Naive thymus-derived CD8-positive, alpha-beta T cell (primary cell): ENCODE results near the gene CXXC5. TPM values are rescaled to one million over a fixed set of nuclear protein-coding genes. Genes with fewer than 3 reads are reported as not detected.
A peak's percentile ranks its signal among the peaks of the same experiment; 100 is the strongest.

Experiments used
- ATAC-seq, 2 donors: fragments of 150-1000 bp; cut with Tn5 transposase in 1 of 2; sonication (Bioruptor Pico), chemical (Tn5 transposase) in 1 of 2; 1 replicate in 1 of 2; 2 replicates in 1 of 2; pipeline ENCODE4 v1.10.0; 2021; ENCODE audit warnings: mild to moderate bottlenecking in 2 of 2, moderate library complexity in 2 of 2
- POLR2A ChIA-PET: fragments of 350-600 bp; sonication (Branson Sonifier 250); formaldehyde crosslinking; loops from one replicate; lab custom pipeline; 2021; ENCODE audit warnings: antibody characterized with exemption; lab: Charles Lee
- DNase-seq, 10 donors: peaks; one replicate each; pipeline versions ENCODE4 v3.0.0 to v3.0.0-alpha.2; 2020 to 2022
- H3K27ac Mint-ChIP-seq, 10 donors: one replicate each; pipeline ENCODE4 v1.8.0; 2020 to 2022; ENCODE audit warnings: mild to moderate bottlenecking in 10 of 10, mixed read lengths in 10 of 10, moderate library complexity in 4 of 10, inconsistent platforms in 1 of 10
- H3K27me3 Mint-ChIP-seq, 5 donors: one replicate each; pipeline ENCODE4 v1.8.0; 2021 to 2022; ENCODE audit warnings: mixed read lengths in 5 of 5
- H3K36me3 Mint-ChIP-seq, 3 donors: one replicate each; pipeline ENCODE4 v1.8.0; 2020 to 2022; ENCODE audit warnings: mixed read lengths in 3 of 3, mild to moderate bottlenecking in 2 of 3, inconsistent platforms in 1 of 3
- H3K4me1 Mint-ChIP-seq, 4 donors: one replicate each; pipeline ENCODE4 v1.8.0; 2021 to 2022; ENCODE audit warnings: mixed read lengths in 4 of 4
- H3K4me3 Mint-ChIP-seq, 10 donors: one replicate each; pipeline ENCODE4 v1.8.0; 2020 to 2022; ENCODE audit warnings: mild to moderate bottlenecking in 10 of 10, mixed read lengths in 10 of 10, moderate library complexity in 6 of 10, inconsistent platforms in 1 of 10
- H3K9me3 Mint-ChIP-seq, 9 donors: one replicate each; pipeline ENCODE4 v1.8.0; 2020 to 2022; ENCODE audit warnings: mixed read lengths in 9 of 9, mild to moderate bottlenecking in 3 of 9, inconsistent platforms in 1 of 9, moderate library complexity in 1 of 9
- polyA plus RNA-seq, 3 donors: library from polyadenylated mRNA; unstranded; fragments of 300-500 nt; fragmentation: Illumina TruSeq; gene quantifications; one replicate each; pipeline ENCODE4 v1.2.3, GENCODE V29; 2021
- total RNA-seq, 8 experiments: library from RNA in 2 of 8; stranded (reverse) in 2 of 8; gene quantifications; one replicate each; pipeline ENCODE4 v1.2.3 and lab custom pipeline; 2021 to 2026

The CXXC5 gene
- total and polyA plus RNA-seq, 5 experiments from 2014 or later, result 2.6 to 24.6 (median 6.8) TPM

DNA sequence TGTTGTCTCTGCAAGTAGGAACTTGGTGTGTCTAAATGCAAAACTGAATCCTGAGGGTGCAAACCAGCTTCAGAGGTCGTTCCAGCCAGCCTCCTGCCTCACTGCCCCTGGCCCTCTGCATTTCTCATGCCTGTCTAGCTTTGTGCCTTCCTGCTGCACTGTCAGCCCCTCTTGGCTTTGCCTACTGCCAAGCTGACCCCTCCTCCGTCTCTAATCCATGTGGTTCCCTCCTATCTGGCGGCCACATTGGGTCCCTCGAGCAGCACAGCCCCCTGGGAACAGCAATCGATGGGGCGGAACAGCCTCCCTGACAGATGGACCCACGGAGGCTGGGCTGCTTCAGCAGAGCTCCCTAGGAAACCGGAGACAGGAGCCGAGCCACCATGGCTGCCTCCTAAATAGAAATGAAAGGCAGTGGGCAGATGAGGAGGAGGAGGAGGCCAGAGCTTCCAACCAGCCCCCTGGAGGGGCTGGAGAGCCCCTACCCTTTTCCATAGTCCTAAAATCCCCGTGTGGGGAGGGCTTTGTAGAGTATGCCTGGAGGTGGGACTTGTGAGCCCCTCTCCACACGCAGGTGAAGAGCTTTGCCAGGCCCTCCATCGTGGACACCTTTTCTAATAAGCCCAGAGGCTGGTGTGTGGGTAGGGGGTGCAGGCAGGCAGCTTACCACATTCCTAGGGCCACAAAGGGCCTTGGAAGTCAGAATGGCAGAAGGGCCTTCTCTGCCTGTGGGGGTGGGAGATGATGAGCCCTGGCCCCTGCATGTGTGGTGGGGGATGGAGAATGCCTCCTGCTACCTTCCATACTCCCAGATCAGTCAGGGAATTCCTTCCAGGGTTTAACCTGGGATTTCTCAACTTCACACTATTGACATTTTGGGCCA lies 9.2 kb upstream of the CXXC5 start:
- no peaks in the 10 kb centered on the region for H3K27me3 Mint-ChIP-seq
- ATAC-seq (no peak), DNase-seq (peak in 2 of 10 donors; percentile 14 to 51)
- peaks cover 29 to 62% (median 48%) of the 10 kb centered on the region in 4 donors for H3K4me1 Mint-ChIP-seq
- POLR2A ChIA-PET, result interaction anchor here (0.5 to 5.4 kb wide), 8 partner anchors 10 to 72 kb away, joined by 3 to 116 read pairs (median 4); partner anchors contain the start of gene CXXC5
- peak overlapping the region; percentile 36 to 85 (median 67) for H3K4me3 Mint-ChIP-seq
- no peaks in the 10 kb centered on the region for H3K9me3 Mint-ChIP-seq
- H3K36me3 Mint-ChIP-seq, result no peaks in the 10 kb centered on the region
- peak overlapping the region in 8 of 10 donors; percentile 34 to 82 (median 60) for H3K27ac Mint-ChIP-seq

DNA sequence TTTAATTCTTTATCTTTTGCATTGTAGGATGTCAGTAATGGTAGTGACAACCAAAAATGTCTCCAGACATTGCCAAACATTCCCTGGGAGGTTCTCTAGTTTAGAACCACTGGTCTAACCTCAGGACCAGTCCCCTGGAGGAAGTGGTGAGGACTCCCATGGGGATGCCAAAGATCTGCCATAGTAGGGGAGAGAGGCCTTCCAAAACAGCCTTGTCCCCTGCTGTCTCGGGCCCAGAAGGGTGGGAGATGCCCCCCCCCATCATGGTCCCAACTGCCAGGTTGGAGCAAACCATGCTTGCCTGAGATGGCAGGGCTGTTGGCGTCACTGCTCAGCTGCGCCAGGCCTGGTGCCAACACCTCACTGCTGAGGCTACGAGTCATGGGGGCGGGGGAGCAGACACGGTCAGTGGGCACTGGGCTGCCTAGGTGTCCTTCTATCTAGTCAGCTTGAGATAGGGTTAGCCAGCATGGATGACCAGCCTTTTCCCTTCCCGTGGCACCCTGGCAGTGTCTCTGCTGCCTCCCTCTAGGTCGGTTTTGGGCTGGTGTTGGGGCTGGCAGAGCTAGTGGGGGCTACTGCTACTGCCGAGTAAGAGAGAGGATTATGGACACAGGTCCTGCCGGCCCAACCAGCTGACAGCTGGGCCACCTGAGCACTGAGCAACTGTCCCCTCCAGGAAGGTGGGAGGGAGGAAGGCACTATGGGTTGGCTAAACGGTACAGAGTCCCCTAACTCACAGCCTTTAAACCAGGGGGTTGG lies 8.3 kb upstream of the CXXC5 start:
- peak in 2 of 10 donors; percentile 11 to 56 for DNase-seq
- H3K36me3 Mint-ChIP-seq, result no peaks in the 10 kb centered on the region
- peak overlapping the region in 5 of 10 donors; percentile 46 to 91 (median 63) for H3K27ac Mint-ChIP-seq
- POLR2A ChIA-PET, result interaction anchor here (0.6 to 5.4 kb wide), 5 partner anchors 9 to 31 kb away, joined by 3 to 116 read pairs (median 3); partner anchors contain the start of gene CXXC5
- peaks cover 26 to 65% (median 49%) of the 10 kb centered on the region in 4 donors for H3K4me1 Mint-ChIP-seq
- H3K4me3 Mint-ChIP-seq, result no peak overlapping the region
- H3K27me3 Mint-ChIP-seq, result no peaks in the 10 kb centered on the region
- no peaks in the 10 kb centered on the region for H3K9me3 Mint-ChIP-seq
- no peak for ATAC-seq

DNA sequence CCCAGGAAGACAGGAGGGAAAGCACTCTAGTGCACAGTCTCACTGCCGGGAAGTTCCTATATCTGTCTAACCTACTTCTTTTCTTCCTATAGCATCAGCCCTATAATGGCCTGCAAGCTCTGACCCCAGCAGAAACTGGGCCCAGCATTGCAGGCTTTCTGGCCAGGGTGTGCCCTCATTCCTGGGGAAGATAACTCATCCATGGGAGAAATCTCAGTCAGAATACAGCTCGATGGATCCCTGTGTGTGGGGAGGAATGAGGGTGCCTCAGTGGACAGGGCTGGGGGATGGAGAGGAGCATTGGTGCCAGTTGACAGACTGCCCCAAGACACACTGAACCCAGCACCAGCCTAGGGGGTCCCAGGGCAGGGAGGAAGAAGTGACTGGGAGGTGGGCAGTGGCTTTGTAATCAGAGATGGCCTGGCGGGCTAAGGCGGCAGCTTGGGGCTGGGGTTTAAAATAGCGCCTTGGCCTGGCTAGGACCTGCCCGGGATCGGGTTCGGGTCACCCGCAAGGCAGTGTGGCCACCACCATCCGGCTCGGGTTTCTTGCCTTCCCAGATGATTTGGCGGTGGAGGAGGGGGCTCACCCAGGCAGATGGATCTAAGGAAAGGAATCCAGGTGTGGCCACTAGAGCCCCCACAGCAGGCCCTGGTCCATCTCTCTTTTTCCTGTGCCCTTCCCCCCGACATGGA lies 7.6 kb upstream of the CXXC5 start:
- DNase-seq, result peak in 1 of 10 donors; percentile 15
- H3K36me3 Mint-ChIP-seq, result no peaks in the 10 kb centered on the region
- H3K9me3 Mint-ChIP-seq, result no peaks in the 10 kb centered on the region
- peaks cover 25 to 62% (median 46%) of the 10 kb centered on the region in 4 donors for H3K4me1 Mint-ChIP-seq
- POLR2A ChIA-PET, result interaction anchor here (1.4 to 5.4 kb wide), 2 partner anchors 8 to 18 kb away, joined by 3 to 116 read pairs; partner anchors contain the start of gene CXXC5
- H3K27me3 Mint-ChIP-seq, result no peaks in the 10 kb centered on the region
- no peak for ATAC-seq
- peak overlapping the region in 1 of 10 donors; percentile 49 for H3K27ac Mint-ChIP-seq
- H3K4me3 Mint-ChIP-seq, result no peak overlapping the region

DNA sequence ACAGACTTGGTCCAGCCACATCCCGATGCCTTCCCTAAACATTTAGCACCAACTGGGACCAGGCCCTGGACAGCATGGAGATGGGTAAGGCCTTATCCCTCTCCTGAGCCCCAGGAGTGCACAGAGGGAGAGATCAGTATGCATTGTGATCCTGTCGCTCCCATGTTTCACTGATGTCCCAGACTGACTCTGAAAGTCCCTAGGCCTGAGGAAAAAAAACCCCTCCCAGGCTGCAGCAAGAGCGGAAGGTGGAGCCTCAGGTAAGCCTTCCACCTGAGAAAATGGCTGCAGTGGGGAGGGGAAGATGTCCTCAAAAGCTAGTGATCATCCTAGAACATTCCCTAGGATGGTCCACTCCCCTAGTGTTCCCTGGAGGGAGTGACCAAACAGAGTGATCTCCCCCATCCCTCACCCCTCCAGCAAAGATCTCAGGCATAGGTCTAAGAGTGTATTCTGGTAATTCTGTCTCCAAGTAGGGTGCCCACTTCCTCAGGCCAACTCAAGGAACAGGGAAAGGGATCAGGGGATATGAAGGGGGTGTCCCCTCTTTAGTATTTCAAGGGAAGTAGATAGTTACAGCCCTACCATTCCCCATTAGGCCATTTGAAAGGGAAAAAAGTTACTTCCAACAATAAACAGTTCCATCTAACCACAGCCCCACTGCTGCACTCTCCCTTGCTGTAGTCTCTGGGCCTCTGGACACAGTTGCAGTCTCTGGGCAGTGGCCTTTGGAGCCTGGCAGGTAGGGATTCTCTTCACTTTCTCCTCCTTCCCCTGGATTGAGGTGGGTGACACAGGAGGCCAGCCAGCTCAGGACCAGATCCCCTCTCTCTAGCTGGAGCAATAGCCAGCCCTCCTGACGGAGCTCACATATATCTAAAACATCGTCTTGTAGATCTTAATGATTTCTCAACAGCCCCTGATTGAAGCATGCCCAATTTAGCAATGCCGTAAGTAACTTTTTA lies 6.8 kb upstream of the CXXC5 start:
- POLR2A ChIA-PET, result no interaction called here
- H3K36me3 Mint-ChIP-seq, result no peaks in the 10 kb centered on the region
- ATAC-seq (no peak), DNase-seq (no peak)
- H3K9me3 Mint-ChIP-seq, result no peaks in the 10 kb centered on the region
- peak overlapping the region in 6 of 10 donors; percentile 9 to 50 (median 25) for H3K27ac Mint-ChIP-seq
- H3K27me3 Mint-ChIP-seq, result no peaks in the 10 kb centered on the region
- H3K4me3 Mint-ChIP-seq, result no peak overlapping the region
- H3K4me1 Mint-ChIP-seq, result peaks cover 17 to 60% (median 42%) of the 10 kb centered on the region in 4 donors

DNA sequence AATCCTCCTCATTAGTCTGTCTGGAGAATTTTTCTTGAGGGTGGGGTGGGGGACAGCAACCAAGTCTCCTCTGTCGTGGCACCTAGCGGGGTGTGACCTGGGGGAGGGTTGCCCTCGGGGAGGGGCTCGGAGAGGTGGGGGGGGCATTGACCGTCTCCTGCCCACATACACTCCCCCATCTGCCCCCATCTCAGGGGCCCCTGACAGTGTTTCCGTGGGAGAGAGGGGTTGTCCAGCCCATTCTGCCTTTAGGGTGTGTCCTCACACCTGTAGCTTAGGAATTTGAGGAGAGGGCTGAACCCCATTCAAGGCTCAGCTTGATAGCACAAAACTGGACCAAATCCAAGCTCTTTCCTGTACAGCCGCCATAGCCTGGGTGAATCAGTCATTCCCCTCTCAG lies 5.9 kb upstream of the CXXC5 start:
- peaks cover 0 to 4% (median 0%) of the 10 kb centered on the region in 5 donors for H3K27me3 Mint-ChIP-seq
- no peaks in the 10 kb centered on the region for H3K36me3 Mint-ChIP-seq
- POLR2A ChIA-PET, result no interaction called here
- H3K4me3 Mint-ChIP-seq, result no peak overlapping the region
- H3K9me3 Mint-ChIP-seq, result no peaks in the 10 kb centered on the region
- H3K27ac Mint-ChIP-seq, result peak overlapping the region in 1 of 10 donors; percentile 12
- H3K4me1 Mint-ChIP-seq, result peaks cover 12 to 61% (median 40%) of the 10 kb centered on the region in 4 donors
- no peak for ATAC-seq
- no peak for DNase-seq

DNA sequence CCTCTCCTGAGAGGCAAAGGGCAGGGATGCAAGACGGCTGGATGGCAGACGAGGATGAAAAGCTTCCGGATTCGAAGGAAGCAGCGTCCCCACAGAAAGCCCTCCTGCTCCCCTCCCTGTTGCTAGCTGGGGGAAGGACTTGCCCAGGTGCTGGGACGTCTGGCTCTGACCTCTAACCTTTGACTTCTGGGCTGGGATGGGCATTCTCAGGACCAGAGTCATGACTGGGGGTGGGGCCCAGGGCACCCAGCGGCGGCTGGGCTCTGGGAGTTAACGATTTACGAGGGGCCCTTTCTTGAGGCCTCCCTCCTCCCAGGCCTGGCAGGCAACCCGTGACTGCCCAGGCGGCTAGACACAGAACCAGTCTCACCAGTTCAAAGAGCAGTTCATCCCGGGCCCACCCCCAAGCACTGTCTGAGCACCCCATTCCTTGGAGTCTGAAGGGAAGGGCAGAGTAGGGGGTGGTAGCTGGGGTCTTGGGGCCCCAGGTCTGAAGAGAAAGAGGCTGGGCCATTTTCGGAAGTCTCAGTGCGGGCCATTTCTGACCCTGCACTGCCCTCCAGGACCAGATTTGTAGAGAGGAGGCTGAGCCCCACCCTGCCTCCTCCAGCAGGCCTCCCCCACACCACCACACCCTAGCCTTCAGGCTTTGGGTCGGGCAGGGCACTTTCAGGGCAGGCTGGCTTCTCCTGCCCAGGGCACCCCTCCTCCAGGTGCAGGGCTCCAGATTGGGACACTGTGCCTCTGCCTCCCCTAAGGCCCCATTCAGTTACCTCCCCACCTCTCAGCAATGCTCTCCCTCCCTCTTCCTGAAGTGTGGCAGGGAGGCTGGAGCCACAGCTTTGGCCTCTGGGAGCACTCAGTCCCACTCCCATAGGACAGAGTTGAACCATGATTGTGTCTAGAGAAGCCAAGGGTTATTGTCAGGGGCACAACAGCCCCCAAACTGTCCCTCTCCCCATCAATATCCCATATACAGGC lies 5.0 kb upstream of the CXXC5 start:
- no peak for ATAC-seq
- Mint-ChIP-seq H3K27me3 (peaks cover 0 to 7% (median 0%) of the 10 kb centered on the region in 5 donors), H3K27ac (peak overlapping the region in 4 of 10 donors; percentile 17 to 88 (median 50)), H3K4me3 (no peak overlapping the region), H3K4me1 (peaks cover 12 to 65% (median 37%) of the 10 kb centered on the region in 4 donors), H3K36me3 (no peaks in the 10 kb centered on the region), H3K9me3 (no peaks in the 10 kb centered on the region)
- POLR2A ChIA-PET, result no interaction called here
- DNase-seq, result peak in 1 of 10 donors; percentile 59

DNA sequence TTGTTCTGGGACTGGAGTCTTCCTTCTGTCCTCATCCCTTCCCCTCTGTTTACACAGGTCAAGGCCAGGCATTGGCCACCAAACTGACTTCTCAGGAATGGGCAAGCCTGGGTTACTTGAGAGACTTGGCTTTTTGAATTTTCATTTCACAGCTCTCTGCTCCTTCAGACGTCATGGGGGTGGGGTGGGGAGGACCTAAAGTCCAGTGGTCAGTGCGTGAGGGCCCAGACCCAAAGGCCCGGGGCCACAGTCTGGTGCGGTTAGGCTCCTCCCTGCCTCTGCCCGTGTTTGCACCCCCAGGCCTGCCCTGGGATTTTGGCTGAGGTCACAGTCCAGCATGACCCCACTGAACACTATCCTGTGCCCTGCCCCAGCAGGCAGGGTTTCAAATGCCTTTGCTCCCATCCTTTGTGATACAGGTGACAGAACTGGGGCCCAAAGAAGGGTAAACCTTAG lies 4.1 kb upstream of the CXXC5 start:
- H3K36me3 Mint-ChIP-seq, result no peaks in the 10 kb centered on the region
- no peaks in the 10 kb centered on the region for H3K9me3 Mint-ChIP-seq
- peak in 1 of 10 donors; percentile 28 for DNase-seq

DNA sequence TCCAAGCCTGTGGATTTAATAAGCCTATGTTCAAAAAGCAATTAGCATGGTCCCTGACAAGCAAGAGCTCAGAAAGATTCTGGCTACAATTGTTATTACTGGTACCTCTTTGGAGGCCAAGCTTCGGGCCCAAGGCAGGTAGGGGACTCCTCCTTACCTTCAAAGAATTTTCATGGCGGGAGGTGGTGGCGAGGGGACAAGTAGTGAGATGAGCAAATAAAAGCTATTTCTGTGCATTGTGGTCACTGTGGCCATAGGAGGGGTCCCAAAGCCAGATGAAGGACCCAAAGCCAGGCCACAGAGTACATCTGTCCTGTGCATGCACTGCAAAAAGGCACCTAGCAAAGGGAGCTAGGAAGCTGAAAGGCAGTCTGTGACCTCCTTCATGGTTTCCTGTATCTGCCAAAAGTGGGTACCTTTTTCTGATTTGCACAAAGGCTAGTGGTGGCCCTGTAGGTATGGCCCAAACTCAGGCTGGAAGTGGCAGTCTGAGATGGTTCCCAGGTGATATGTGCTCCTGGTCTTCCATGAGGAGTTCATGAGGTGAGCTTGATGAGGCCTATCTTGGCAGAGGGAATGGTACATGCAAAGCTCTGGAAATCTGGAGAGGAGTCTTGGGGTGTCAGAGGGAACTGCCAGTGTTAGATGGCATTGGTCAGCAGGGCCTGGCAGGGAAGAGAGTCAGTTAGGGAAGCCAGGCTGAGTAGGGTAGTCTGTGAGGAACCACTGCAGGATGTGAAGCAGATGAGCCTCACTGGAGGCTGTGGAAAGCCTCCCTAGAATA lies 3.3 kb upstream of the CXXC5 start:
- DNase-seq, result peak in 1 of 10 donors; percentile 42
- H3K9me3 Mint-ChIP-seq, result peaks cover 0 to 2% (median 0%) of the 10 kb centered on the region in 9 donors
- peaks cover 0 to 3% (median 0%) of the 10 kb centered on the region in 3 donors for H3K36me3 Mint-ChIP-seq
- H3K4me3 Mint-ChIP-seq, result peak overlapping the region in 3 of 10 donors; percentile 4 to 50 (median 43)
- ATAC-seq, result no peak
- H3K4me1 Mint-ChIP-seq, result peaks cover 13 to 55% (median 34%) of the 10 kb centered on the region in 4 donors
- POLR2A ChIA-PET, result interaction anchor here (0.8 to 7.8 kb wide), 7 partner anchors 7 to 100 kb away, joined by 3 to 116 read pairs (median 3); partner anchors contain the start of gene UBE2D2
- peaks cover 3 to 13% (median 5%) of the 10 kb centered on the region in 5 donors for H3K27me3 Mint-ChIP-seq
- peak overlapping the region in 4 of 10 donors; percentile 10 to 65 (median 30) for H3K27ac Mint-ChIP-seq

More for the DNA sequence above, 4.1 kb upstream of the CXXC5 start:
- ATAC-seq, result no peak
- Mint-ChIP-seq H3K4me1 (peaks cover 10 to 57% (median 30%) of the 10 kb centered on the region in 4 donors), H3K27ac (peak overlapping the region in 3 of 10 donors; percentile 22 to 40 (median 35)), H3K27me3 (peaks cover 0 to 7% (median 0%) of the 10 kb centered on the region in 5 donors), H3K4me3 (no peak overlapping the region)
- POLR2A ChIA-PET, result interaction anchor here (0.8 to 1.3 kb wide), 4 partner anchors 10 to 83 kb away, joined by 3 to 5 read pairs (median 4); partner anchors contain the start of gene UBE2D2

DNA sequence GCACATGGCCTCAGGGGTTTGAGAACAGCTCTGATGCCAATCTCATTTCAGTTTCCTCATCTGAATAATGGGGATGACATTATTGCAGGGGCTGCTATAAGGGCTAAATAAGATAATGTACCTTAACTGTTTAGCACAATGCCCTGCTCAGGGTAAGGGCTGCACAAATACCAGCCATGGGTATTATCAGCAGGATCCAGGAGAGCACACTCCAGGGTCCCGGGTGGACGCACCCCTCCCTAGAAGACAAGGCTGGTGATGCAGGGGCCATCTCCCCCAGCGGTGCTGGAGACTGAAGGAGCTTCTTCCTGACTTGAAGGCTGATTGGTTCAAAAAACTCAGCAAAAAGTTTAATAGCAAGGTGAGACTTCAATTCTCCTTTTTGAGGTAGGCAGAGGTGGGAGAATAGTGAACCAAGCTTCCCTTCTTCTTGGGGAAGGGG lies 2.7 kb upstream of the CXXC5 start:
- Mint-ChIP-seq H3K36me3 (peaks cover 0 to 3% (median 0%) of the 10 kb centered on the region in 3 donors), H3K27me3 (peaks cover 4 to 16% (median 7%) of the 10 kb centered on the region in 5 donors), H3K4me3 (peak overlapping the region in 1 of 10 donors; percentile 4), H3K27ac (peak overlapping the region in 3 of 10 donors; percentile 35 to 69 (median 65)), H3K9me3 (peaks cover 0 to 2% (median 0%) of the 10 kb centered on the region in 9 donors), H3K4me1 (peaks cover 16 to 57% (median 39%) of the 10 kb centered on the region in 4 donors)
- ATAC-seq, result no peak
- POLR2A ChIA-PET, result interaction anchor here (0.8 to 7.8 kb wide), 5 partner anchors 8 to 99 kb away, joined by 3 to 116 read pairs (median 4); partner anchors contain the start of gene UBE2D2
- peak in 1 of 10 donors; percentile 59 for DNase-seq
